ENCODE measurements around the gene GALNT14. TPM values are rescaled to one million over a fixed set of nuclear protein-coding genes. Genes with fewer than 3 reads are reported as not detected.

Gene GALNT14
- total RNA-seq, 1 experiment from 2014 or later, result 2.7 TPM

DNA sequence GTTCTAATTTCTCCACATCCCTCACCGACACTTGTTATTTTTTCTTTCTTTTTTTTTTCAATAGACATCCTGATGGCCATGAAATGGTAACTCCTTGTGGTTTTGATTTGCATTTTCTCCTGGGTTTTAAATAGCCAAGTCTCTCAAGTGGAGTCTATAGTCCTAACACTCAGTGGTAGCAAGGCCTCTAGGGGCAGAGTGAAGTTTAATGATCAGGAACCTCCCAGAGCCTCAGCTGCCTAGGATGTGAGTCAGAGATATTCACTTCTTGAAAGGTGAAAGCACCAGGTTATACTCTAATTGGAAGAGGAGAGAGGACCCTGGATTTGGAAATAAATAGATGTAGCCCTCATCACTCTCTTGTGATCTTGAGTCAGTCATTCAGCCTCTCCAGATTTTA is 268.3 kb downstream of the GALNT14 start:
- Histone ChIP-seq H3K4me1 (ENCODE audit: insufficient read depth, low read length) (no peaks in the 10 kb centered on the region), H4K5ac (ENCODE audit: insufficient read length, low read depth, low read length) (no peak overlapping the region), H3K56ac (ENCODE audit: insufficient read length, low read depth, low read length) (no peak overlapping the region), H4K91ac (ENCODE audit: insufficient read length, low read depth, low read length) (no peak overlapping the region), H2BK5ac (ENCODE audit: insufficient read length, low read length) (no peak overlapping the region), H3K23me2 (ENCODE audit: insufficient read length, low read depth, low read length, poor library complexity, severe bottlenecking) (no peaks in the 10 kb centered on the region), H2BK20ac (ENCODE audit: low read depth, low read length, poor library complexity, severe bottlenecking) (no peak overlapping the region), H3K79me2 (ENCODE audit: insufficient read depth, low read length) (no peaks in the 10 kb centered on the region), H3K9me3 (ENCODE audit: control insufficient read depth, low read depth, low read length) (no peaks in the 10 kb centered on the region), H2BK15ac (ENCODE audit: low read depth, low read length) (no peak overlapping the region), H3K27ac (ENCODE audit: insufficient read length, low read depth, low read length) (no peak overlapping the region), H4K8ac (replicated peaks; ENCODE audit: insufficient read length, low read depth, low read length) (no peak overlapping the region), H3K4ac (ENCODE audit: low read depth, low read length) (no peak overlapping the region), H3K27me3 (ENCODE audit: insufficient read depth, low read length) (no peaks in the 10 kb centered on the region), H3K14ac (ENCODE audit: insufficient read depth, low read length) (no peak overlapping the region), H2AFZ (ENCODE audit: low read length) (no peak overlapping the region), H3K79me1 (ENCODE audit: insufficient read depth, low read depth, low read length, poor library complexity, severe bottlenecking) (no peaks in the 10 kb centered on the region), H2BK120ac (ENCODE audit: low read depth, low read length, poor library complexity, severe bottlenecking) (no peak overlapping the region), H2BK12ac (ENCODE audit: insufficient read length, low read depth, low read length) (no peak overlapping the region), H4K20me1 (ENCODE audit: control insufficient read depth, insufficient read depth, insufficient read length) (no peaks in the 10 kb centered on the region), H3K23ac (ENCODE audit: insufficient read length, low read depth, low read length) (no peak overlapping the region), H3K9ac (ENCODE audit: extremely low read depth, insufficient read length, low read length) (no peak overlapping the region), H2AK5ac (ENCODE audit: insufficient read length, low read length) (no peak overlapping the region), H3T11ph (ENCODE audit: low read length) (no peak overlapping the region), H3K18ac (ENCODE audit: insufficient read length, low read depth, low read length) (no peak overlapping the region), H3K4me2 (ENCODE audit: insufficient read depth, insufficient read length, low read length) (no peak overlapping the region)
- Mint-ChIP-seq H3K36me3 (ENCODE audit: insufficient read depth in 1 of 3, low read depth in 3 of 3) (peaks cover 3 to 10% (median 5%) of the 10 kb centered on the region in 3 experiments), H3K4me3 (no peak overlapping the region), H3K27me3 (ENCODE audit: low read depth) (no peaks in the 10 kb centered on the region; the same call in 1 of the 2 replicates), H3K4me1 (peaks cover 23 to 25% of the 10 kb centered on the region in 2 experiments), H3K27ac (no peak overlapping the region), H3K9me3 (peaks cover 8 to 14% of the 10 kb centered on the region in 2 experiments)
- DNase-seq, result no peak
- no CpG with 5 or more reads among the region's 1 CpG for WGBS (ENCODE audit: extremely low coverage, insufficient read length, low lambda C conversion rate)
- TF ChIP-seq, protein P1, sequence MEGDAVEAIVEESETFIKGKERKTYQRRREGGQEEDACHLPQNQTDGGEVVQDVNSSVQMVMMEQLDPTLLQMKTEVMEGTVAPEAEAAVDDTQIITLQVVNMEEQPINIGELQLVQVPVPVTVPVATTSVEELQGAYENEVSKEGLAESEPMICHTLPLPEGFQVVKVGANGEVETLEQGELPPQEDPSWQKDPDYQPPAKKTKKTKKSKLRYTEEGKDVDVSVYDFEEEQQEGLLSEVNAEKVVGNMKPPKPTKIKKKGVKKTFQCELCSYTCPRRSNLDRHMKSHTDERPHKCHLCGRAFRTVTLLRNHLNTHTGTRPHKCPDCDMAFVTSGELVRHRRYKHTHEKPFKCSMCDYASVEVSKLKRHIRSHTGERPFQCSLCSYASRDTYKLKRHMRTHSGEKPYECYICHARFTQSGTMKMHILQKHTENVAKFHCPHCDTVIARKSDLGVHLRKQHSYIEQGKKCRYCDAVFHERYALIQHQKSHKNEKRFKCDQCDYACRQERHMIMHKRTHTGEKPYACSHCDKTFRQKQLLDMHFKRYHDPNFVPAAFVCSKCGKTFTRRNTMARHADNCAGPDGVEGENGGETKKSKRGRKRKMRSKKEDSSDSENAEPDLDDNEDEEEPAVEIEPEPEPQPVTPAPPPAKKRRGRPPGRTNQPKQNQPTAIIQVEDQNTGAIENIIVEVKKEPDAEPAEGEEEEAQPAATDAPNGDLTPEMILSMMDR (conservative IDR thresholded peaks at IDR 0.05), result peak; percentile 39; the same call in 2 of the 3 replicates

All from H9 (cell line).